GM19438 (cell line): ENCODE results near the gene EVX1.

Experiments used
- ATAC-seq: cut with Tn5 transposase; IDR thresholded peaks from one replicate; pipeline ENCODE4 v1.9.1; 2021; ENCODE audit warnings: low read depth; ENCODE audit not compliant: unreplicated experiment

Gene EVX1

GRCh38 chr7:27224983-27225934, 17.3 kb upstream of the EVX1 start:
- no peak for ATAC-seq

GRCh38 chr7:27229448-27229847, 13.2 kb upstream of the EVX1 start:
- ATAC-seq, result no peak

- ATAC-seq, result no peak
Measured at GRCh38 chr7:27235387-27236311, 7.0 kb upstream of the EVX1 start.

- ATAC-seq, result no peak
Measured at GRCh38 chr7:27237735-27238334, 4.8 kb upstream of the EVX1 start.

- ATAC-seq, result no peak
Measured at GRCh38 chr7:27238979-27239386, 3.6 kb upstream of the EVX1 start.

- ATAC-seq, result no peak
Measured at GRCh38 chr7:27239387-27240014, 3.1 kb upstream of the EVX1 start.

GRCh38 chr7:27240015-27240731, 2.4 kb upstream of the EVX1 start:
- ATAC-seq, result no peak

GRCh38 chr7:27241189-27242056, 1.2 kb upstream of the EVX1 start:
- ATAC-seq, result no peak

- no peak for ATAC-seq
Measured at GRCh38 chr7:27242154-27242553, 448 bp upstream of the EVX1 start.

GRCh38 chr7:27243340-27244163, 950 bp downstream of the EVX1 start:
- ATAC-seq, result no peak

- no peak for ATAC-seq
Measured at GRCh38 chr7:27244488-27245123, 2.0 kb downstream of the EVX1 start.

- ATAC-seq, result no peak
Measured at GRCh38 chr7:27245124-27245797, 2.7 kb downstream of the EVX1 start.

- no peak for ATAC-seq
Measured at GRCh38 chr7:27245798-27246691, 3.4 kb downstream of the EVX1 start.

- ATAC-seq, result no peak
Measured at GRCh38 chr7:27247000-27247399, 4.4 kb downstream of the EVX1 start.

GRCh38 chr7:27247452-27248426, 5.1 kb downstream of the EVX1 start:
- ATAC-seq, result no peak
